Esophagus squamous epithelium (tissue), 5 donors: ENCODE measurements around the gene CCDC122. TPM values are rescaled to one million over a fixed set of nuclear protein-coding genes. Genes with fewer than 3 reads are reported as not detected.

ENCODE experiments used
- DNase-seq: peaks from one replicate; lab custom pipeline; 2025; lab: John Stamatoyannopoulos, UW
- H3K27ac ChIP-seq, 4 donors: fragments of 200-600 bp; sonication (generic); one replicate each; pipeline ENCODE4 v1.5.1; 2016 to 2019; ENCODE audit warnings: mild to moderate bottlenecking in 1 of 4
- H3K27me3 ChIP-seq, 4 donors: fragments of 200-600 bp; sonication (generic); 1 replicate in 3 of 4; 2 replicates in 1 of 4; pipeline versions ENCODE4 v1.5.1 to v1.6.0; 2017 to 2021; ENCODE audit warnings: antibody characterized with exemption in 1 of 4
- H3K36me3 ChIP-seq, 3 donors: fragments of 200-600 bp; sonication (generic); one replicate each; pipeline ENCODE4 v1.5.1; 2016 to 2019
- H3K4me1 ChIP-seq, 3 donors: fragments of 200-600 bp; sonication (generic); one replicate each; pipeline ENCODE4 v1.5.1; 2017 to 2019
- H3K4me3 ChIP-seq, 4 donors: fragments of 200-600 bp; sonication (generic); 1 replicate in 3 of 4; 2 replicates in 1 of 4; pipeline ENCODE4 v1.5.1; 2016 to 2019; ENCODE audit warnings: mild to moderate bottlenecking in 2 of 4, moderate library complexity in 1 of 4
- H3K9me3 ChIP-seq, 3 donors: fragments of 200-600 bp; sonication (generic); one replicate each; pipeline ENCODE4 v1.5.1; 2016 to 2019
- POLR2A ChIP-seq, 4 donors: fragments of 450-650 bp; IDR thresholded peaks; one replicate each; pipeline ENCODE4 v1.6.1; 2017; ENCODE audit warnings: antibody characterized with exemption in 4 of 4, mild to moderate bottlenecking in 4 of 4, moderate library complexity in 3 of 4
- WGBS, 2 donors: methylation state at CpG; one replicate each; pipeline ENCODE4 v1.1.5; 2018; 5-methylcytosine and 5-hydroxymethylcytosine counted together
- intact Hi-C: fragments of 100-400 bp; cut with DNase I; formaldehyde crosslinking; loops from one replicate; pipeline ENCODE4 v1.15.0; 2022
- total RNA-seq, 4 donors: library from RNA; depleted of rRNA; stranded (reverse); fragments of >200 nt; gene quantifications; one replicate each; pipeline ENCODE4 v1.1.0, GENCODE V29; 2016
- TF ChIP-seq, protein P1 (sequence below), 6 experiments: fragments of 450-650 bp in 4 of 6; fragments of 200-600 bp in 2 of 6; sonication (generic) in 2 of 6; IDR thresholded peaks; one replicate each; pipeline ENCODE4 v1.5.1; 2016 to 2019; ENCODE audit warnings: antibody characterized with exemption in 6 of 6, mild to moderate bottlenecking in 4 of 6, moderate library complexity in 4 of 6
- donor health status: DM: yes; HTN: yes; CAD: no.

The CCDC122 gene
- total RNA-seq, 4 donors from 2014 or later = 0.87 to 16.8 (median 2.1) TPM

DNA sequence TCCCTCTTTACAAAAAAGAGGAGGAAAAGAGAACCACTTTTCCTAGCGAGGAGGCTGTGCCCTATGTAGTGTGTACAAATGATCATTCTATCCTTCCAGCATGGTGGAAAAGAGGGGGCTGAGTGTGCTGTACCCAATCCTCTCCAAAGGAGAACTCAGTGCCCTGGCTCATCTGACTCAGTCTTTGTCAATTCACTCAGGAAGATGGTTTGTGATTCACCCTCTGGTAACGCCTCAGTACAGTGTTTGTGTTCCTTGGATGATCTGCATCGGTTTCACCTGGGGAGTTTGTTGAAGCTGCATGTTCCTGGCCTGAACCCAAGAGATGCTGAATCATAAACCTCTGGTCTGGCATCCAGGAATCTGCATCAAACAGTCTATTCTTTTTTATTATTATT lies 74.5 kb downstream of the CCDC122 start:
- TF ChIP-seq, protein P1, sequence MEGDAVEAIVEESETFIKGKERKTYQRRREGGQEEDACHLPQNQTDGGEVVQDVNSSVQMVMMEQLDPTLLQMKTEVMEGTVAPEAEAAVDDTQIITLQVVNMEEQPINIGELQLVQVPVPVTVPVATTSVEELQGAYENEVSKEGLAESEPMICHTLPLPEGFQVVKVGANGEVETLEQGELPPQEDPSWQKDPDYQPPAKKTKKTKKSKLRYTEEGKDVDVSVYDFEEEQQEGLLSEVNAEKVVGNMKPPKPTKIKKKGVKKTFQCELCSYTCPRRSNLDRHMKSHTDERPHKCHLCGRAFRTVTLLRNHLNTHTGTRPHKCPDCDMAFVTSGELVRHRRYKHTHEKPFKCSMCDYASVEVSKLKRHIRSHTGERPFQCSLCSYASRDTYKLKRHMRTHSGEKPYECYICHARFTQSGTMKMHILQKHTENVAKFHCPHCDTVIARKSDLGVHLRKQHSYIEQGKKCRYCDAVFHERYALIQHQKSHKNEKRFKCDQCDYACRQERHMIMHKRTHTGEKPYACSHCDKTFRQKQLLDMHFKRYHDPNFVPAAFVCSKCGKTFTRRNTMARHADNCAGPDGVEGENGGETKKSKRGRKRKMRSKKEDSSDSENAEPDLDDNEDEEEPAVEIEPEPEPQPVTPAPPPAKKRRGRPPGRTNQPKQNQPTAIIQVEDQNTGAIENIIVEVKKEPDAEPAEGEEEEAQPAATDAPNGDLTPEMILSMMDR (IDR thresholded peaks at IDR 0.05) = no peak
- no peak for TF ChIP-seq POLR2A (IDR thresholded peaks at IDR 0.05)
- Histone ChIP-seq H3K4me3 (no peak overlapping the region), H3K27ac (peak overlapping the region in 1 of 4 donors; percentile 61), H3K27me3 (no peaks in the 10 kb centered on the region), H3K36me3 (no peaks in the 10 kb centered on the region), H3K9me3 (no peaks in the 10 kb centered on the region), H3K4me1 (peaks cover 0 to 8% (median 7%) of the 10 kb centered on the region in 3 donors)
- 21 to 24% methylated on average over 3 of the region's 3 CpGs for WGBS, 2 donors
- intact Hi-C loops = no loop called here
- no peak for DNase-seq

DNA sequence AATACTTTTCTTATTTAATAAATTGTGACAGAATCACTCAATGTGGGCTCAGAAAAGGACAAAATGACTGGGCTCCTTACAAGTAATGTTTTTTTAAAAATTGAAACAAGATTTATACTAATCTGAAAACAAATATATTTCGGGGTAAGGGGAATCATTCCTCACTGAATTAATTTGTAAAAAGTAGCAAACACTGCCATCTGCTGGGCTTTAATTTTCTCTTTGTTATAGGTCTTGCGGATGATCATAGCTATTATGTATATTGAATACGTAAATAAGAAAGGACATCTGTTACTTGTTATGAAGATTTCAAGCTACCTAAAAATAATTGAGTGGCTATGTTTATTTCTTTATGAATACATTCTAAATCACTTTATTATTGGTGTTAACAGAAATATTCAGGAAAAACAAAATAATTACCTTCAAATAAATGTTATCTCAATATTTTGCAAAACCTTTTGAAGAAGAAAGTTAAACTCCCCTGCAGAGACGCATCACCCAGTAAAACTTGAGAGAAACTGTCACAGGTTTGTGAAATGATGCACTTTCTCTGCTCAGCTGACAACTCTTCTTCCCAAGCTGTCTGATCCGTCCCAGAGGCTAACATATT lies 75.0 kb downstream of the CCDC122 start:
- Histone ChIP-seq H3K9me3 (no peaks in the 10 kb centered on the region), H3K4me3 (no peak overlapping the region), H3K27ac (peak overlapping the region in 1 of 4 donors; percentile 61), H3K36me3 (no peaks in the 10 kb centered on the region), H3K4me1 (peaks cover 0 to 8% (median 7%) of the 10 kb centered on the region in 3 donors), H3K27me3 (no peaks in the 10 kb centered on the region)
- DNase-seq = no peak
- 13 to 15% methylated on average over 5 of the region's 5 CpGs for WGBS, 2 donors
- TF ChIP-seq, protein P1 (IDR thresholded peaks at IDR 0.05) = peak; percentile 18 to 66 (median 54)
- TF ChIP-seq POLR2A (IDR thresholded peaks at IDR 0.05) = no peak
- intact Hi-C loops = no loop called here

DNA sequence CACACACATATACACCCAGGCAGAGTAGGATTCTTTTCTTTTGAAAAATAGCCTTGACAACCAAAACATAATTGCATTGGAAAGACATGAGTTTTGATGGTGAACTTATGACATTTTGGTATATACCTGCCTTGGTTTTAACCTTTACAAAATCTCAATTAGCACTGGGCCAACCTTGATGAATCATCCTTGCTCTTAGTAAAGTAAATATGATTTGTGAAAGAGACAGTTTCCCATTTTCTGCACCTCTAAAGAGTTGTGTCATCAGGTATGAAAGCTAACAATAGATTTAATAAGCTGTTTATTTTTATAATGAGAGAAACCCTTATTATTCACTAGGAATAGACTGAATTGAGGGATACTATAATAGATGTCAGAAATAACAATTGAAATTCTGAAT lies 77.0 kb downstream of the CCDC122 start:
- H3K27ac ChIP-seq = no peak overlapping the region
- H3K9me3 ChIP-seq = no peaks in the 10 kb centered on the region
- H3K4me3 ChIP-seq = no peak overlapping the region
- TF ChIP-seq, protein P1 (IDR thresholded peaks at IDR 0.05) = no peak
- TF ChIP-seq POLR2A (IDR thresholded peaks at IDR 0.05) = no peak
- H3K27me3 ChIP-seq = no peaks in the 10 kb centered on the region
- intact Hi-C loops = no loop called here
- H3K4me1 ChIP-seq = peaks cover 0 to 8% (median 7%) of the 10 kb centered on the region in 3 donors
- DNase-seq = no peak
- no peaks in the 10 kb centered on the region for H3K36me3 ChIP-seq

DNA sequence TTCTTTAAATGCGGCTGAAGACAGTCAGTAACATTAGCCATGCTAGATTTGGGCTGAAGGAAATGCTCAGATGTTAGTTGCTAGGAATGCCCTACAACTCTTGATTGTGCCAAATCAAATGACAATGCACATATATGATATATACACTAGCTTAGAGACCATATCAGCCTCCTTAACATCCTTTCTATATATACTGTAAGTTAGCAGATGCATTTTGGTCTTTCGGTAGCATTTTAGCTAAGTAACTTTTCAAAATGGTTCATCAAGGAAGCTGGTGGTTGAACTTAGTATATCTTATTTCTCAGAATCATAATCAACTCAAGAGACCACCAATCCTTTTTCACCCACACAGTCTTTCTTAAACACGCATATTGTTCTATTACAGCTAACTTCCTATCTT lies 78.7 kb downstream of the CCDC122 start:
- TF ChIP-seq POLR2A (IDR thresholded peaks at IDR 0.05) = no peak
- TF ChIP-seq, protein P1 (IDR thresholded peaks at IDR 0.05) = no peak
- Histone ChIP-seq H3K27ac (no peak overlapping the region), H3K9me3 (no peaks in the 10 kb centered on the region), H3K36me3 (no peaks in the 10 kb centered on the region), H3K4me1 (peaks cover 0 to 8% (median 7%) of the 10 kb centered on the region in 3 donors), H3K27me3 (no peaks in the 10 kb centered on the region), H3K4me3 (no peak overlapping the region)
- intact Hi-C loops = no loop called here
- DNase-seq = no peak
- 58 to 63% methylated on average over 3 of the region's 3 CpGs for WGBS, 2 donors

DNA sequence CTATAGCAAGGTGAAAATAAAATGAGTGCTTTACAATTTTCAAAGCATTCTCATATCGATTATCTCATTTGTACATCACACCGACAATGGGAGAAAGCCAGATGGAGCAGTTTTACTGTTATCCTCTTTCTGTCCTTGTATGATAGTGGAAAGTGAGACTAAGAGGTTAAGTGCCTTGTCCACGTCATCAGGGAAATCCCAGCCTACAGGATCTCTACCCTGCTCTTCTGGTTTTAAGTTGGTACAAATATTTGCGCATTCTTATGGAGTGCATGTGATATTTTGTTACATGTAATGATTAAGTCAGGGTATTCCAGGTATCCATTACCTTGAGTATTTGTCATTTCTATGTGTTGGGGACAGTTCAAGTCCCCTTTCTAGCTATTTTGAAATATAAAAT lies 80.3 kb downstream of the CCDC122 start:
- 54 to 76% methylated on average over 4 of the region's 4 CpGs for WGBS, 2 donors
- peaks cover 0 to 4% (median 0%) of the 10 kb centered on the region in 4 donors for H3K27me3 ChIP-seq
- no peaks in the 10 kb centered on the region for H3K36me3 ChIP-seq
- H3K4me3 ChIP-seq = no peak overlapping the region
- no peaks in the 10 kb centered on the region for H3K9me3 ChIP-seq
- no peak overlapping the region for H3K27ac ChIP-seq
- H3K4me1 ChIP-seq = peaks cover 0 to under 1% (median 0%) of the 10 kb centered on the region in 3 donors
- intact Hi-C loops = no loop called here
- no peak for TF ChIP-seq POLR2A (IDR thresholded peaks at IDR 0.05)
- TF ChIP-seq, protein P1 (IDR thresholded peaks at IDR 0.05) = no peak
- no peak for DNase-seq
